Measurements from ENCODE around the gene NPTX1.

NPTX1 gene

DNA sequence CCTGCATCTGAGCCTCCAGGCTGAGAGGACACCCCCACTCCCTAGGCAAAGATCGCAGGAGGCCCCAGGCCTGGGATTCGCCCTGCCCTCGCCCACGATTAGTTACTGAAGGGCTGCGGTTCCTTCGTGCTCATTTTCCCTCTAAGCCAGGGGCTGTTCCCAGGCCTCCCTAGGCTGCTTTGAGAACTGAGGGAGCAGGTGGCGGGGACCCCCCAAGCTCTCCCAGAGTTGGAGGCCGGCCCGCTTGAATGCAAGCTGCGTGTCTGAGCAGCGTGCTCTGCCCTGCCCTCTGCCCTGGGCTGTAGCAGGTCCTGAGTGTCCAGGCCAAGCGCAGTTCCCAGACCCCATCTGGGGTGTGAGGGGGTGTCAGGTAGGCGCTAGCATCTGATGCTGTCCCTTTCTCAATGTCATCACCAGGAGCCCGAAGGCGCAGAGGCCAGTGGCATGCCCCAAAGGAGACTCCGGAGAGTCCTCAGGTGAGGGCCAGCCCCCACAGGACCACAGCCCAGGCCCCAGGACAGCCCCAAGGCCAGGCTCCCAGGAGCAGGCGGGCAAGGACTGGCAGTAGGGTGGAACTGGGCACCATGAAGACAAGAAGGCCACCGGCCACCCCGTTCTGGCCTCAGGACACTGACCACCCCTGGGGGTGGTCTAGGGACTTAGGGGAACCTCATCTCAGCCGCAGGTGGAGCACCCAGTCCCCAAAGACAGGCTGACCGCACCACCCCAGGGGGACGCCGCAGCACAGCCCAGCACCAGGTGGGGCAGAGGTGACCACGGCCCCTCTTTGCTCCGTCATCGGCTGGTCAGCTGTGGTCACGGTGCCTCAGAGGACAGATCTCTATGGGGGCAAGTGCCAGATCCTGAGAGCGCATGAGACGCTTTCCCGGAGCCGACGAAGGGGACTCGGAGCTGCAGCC lies 46.8 kb downstream of the NPTX1 start:
- Histone ChIP-seq H3K9me3 (ENCODE audit: control insufficient read depth, insufficient read depth, low read length) (no peaks in the 10 kb centered on the region), H3K27me3 (ENCODE audit: control insufficient read depth, low read length) (peaks cover 12% of the 10 kb centered on the region)

GRCh38 chr17:80428796-80429195 lies 47.6 kb downstream of the NPTX1 start:
- H3K9me2 ChIP-seq (replicated peaks; ENCODE audit: control insufficient read depth, low read length): no peaks in the 10 kb centered on the region
- no peaks in the 10 kb centered on the region for H3K9me3 ChIP-seq (ENCODE audit: control insufficient read depth, insufficient read depth, low read length)
- TF ChIP-seq, protein P1, sequence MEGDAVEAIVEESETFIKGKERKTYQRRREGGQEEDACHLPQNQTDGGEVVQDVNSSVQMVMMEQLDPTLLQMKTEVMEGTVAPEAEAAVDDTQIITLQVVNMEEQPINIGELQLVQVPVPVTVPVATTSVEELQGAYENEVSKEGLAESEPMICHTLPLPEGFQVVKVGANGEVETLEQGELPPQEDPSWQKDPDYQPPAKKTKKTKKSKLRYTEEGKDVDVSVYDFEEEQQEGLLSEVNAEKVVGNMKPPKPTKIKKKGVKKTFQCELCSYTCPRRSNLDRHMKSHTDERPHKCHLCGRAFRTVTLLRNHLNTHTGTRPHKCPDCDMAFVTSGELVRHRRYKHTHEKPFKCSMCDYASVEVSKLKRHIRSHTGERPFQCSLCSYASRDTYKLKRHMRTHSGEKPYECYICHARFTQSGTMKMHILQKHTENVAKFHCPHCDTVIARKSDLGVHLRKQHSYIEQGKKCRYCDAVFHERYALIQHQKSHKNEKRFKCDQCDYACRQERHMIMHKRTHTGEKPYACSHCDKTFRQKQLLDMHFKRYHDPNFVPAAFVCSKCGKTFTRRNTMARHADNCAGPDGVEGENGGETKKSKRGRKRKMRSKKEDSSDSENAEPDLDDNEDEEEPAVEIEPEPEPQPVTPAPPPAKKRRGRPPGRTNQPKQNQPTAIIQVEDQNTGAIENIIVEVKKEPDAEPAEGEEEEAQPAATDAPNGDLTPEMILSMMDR (IDR thresholded peaks at IDR 0.05; ENCODE audit: low read depth, low read length, poor library complexity, severe bottlenecking): no peak
- TF ChIP-seq EZH2phosphoT487 (IDR thresholded peaks at IDR 0.05; ENCODE audit: borderline replicate concordance, low read length): no peak
- H3K4me3 ChIP-seq (ENCODE audit: low read length): no peak overlapping the region
- peaks cover 11% of the 10 kb centered on the region; the same call in 1 of the 2 replicates for H3K4me1 ChIP-seq (ENCODE audit: control insufficient read depth, low read length)
- no peaks in the 10 kb centered on the region for H3K36me3 ChIP-seq (ENCODE audit: control insufficient read depth, low read length)
- H4K20me1 ChIP-seq (ENCODE audit: control insufficient read depth, insufficient read depth, low read depth, low read length): no peaks in the 10 kb centered on the region
- no peak overlapping the region for H3K4me2 ChIP-seq (ENCODE audit: low read length)
- H3K27ac ChIP-seq (ENCODE audit: low read depth, low read length): no peak overlapping the region
- no peaks in the 10 kb centered on the region for H3K79me2 ChIP-seq (ENCODE audit: control insufficient read depth, low read length)
- peaks cover 17% of the 10 kb centered on the region for H3K27me3 ChIP-seq (ENCODE audit: control insufficient read depth, low read length)
- H3F3A ChIP-seq (ENCODE audit: control insufficient read depth, insufficient read depth): no peaks in the 10 kb centered on the region

More for the DNA sequence above, 46.8 kb downstream of the NPTX1 start:
- no peaks in the 10 kb centered on the region for H3F3A ChIP-seq (ENCODE audit: control insufficient read depth, insufficient read depth)
- no peak overlapping the region for H3K4me3 ChIP-seq (ENCODE audit: low read length)
- no peak overlapping the region for H3K27ac ChIP-seq (ENCODE audit: low read depth, low read length)
- H3K4me2 ChIP-seq (ENCODE audit: low read length): no peak overlapping the region
- H3K79me2 ChIP-seq (ENCODE audit: control insufficient read depth, low read length): no peaks in the 10 kb centered on the region
- no peaks in the 10 kb centered on the region for H3K36me3 ChIP-seq (ENCODE audit: control insufficient read depth, low read length)
- H4K20me1 ChIP-seq (ENCODE audit: control insufficient read depth, insufficient read depth, low read depth, low read length): no peaks in the 10 kb centered on the region
- no peaks in the 10 kb centered on the region for H3K9me2 ChIP-seq (replicated peaks; ENCODE audit: control insufficient read depth, low read length)
- TF ChIP-seq EZH2phosphoT487 (IDR thresholded peaks at IDR 0.05; ENCODE audit: borderline replicate concordance, low read length): no peak
- TF ChIP-seq, protein P1 (IDR thresholded peaks at IDR 0.05; ENCODE audit: low read depth, low read length, poor library complexity, severe bottlenecking): no peak
- H3K4me1 ChIP-seq (ENCODE audit: control insufficient read depth, low read length): peaks cover 6% of the 10 kb centered on the region; the same call in 1 of the 2 replicates

GRCh38 chr17:80428363-80428762 lies 48.0 kb downstream of the NPTX1 start:
- Histone ChIP-seq H3K4me3 (ENCODE audit: low read length) (no peak overlapping the region), H3K36me3 (ENCODE audit: control insufficient read depth, low read length) (no peaks in the 10 kb centered on the region), H3K27me3 (ENCODE audit: control insufficient read depth, low read length) (peaks cover 20% of the 10 kb centered on the region), H3F3A (ENCODE audit: control insufficient read depth, insufficient read depth) (no peaks in the 10 kb centered on the region), H3K9me3 (ENCODE audit: control insufficient read depth, insufficient read depth, low read length) (no peaks in the 10 kb centered on the region), H3K9me2 (replicated peaks; ENCODE audit: control insufficient read depth, low read length) (no peaks in the 10 kb centered on the region), H4K20me1 (ENCODE audit: control insufficient read depth, insufficient read depth, low read depth, low read length) (no peaks in the 10 kb centered on the region), H3K4me1 (ENCODE audit: control insufficient read depth, low read length) (peaks cover 11% of the 10 kb centered on the region; the same call in 1 of the 2 replicates), H3K4me2 (ENCODE audit: low read length) (no peak overlapping the region), H3K27ac (ENCODE audit: low read depth, low read length) (no peak overlapping the region), H3K79me2 (ENCODE audit: control insufficient read depth, low read length) (no peaks in the 10 kb centered on the region)
- TF ChIP-seq EZH2phosphoT487 (IDR thresholded peaks at IDR 0.05; ENCODE audit: borderline replicate concordance, low read length): no peak

Measured in DOHH2 (cell line).